Glutamatergic neuron (in vitro differentiated cells): ENCODE results near the gene RAF1. TPM values are rescaled to one million over a fixed set of nuclear protein-coding genes. Genes with fewer than 3 reads are reported as not detected.
"Not testable (repeated sequence)": the region's sequence is repeated elsewhere in the genome, so short reads cannot be mapped to it uniquely, and the experiment has no call there.

ENCODE experiments used
- DNase-seq: peaks from one replicate; pipeline ENCODE4 v3.0.0; 2022
- H3K27ac Mint-ChIP-seq: one replicate; pipeline ENCODE4 v1.8.0; 2020; ENCODE audit warnings: mild to moderate bottlenecking, mixed read lengths, inconsistent platforms; ENCODE audit not compliant: unreplicated experiment
- H3K27me3 Mint-ChIP-seq: one replicate; pipeline ENCODE4 v1.8.0; 2020; ENCODE audit warnings: mild to moderate bottlenecking, moderate library complexity, mixed read lengths, inconsistent platforms; ENCODE audit not compliant: unreplicated experiment
- H3K36me3 Mint-ChIP-seq: one replicate; pipeline ENCODE4 v1.8.0; 2020; ENCODE audit warnings: mild to moderate bottlenecking, mixed read lengths, inconsistent platforms; ENCODE audit not compliant: unreplicated experiment
- H3K4me1 Mint-ChIP-seq: one replicate; pipeline ENCODE4 v1.8.0; 2020; ENCODE audit warnings: mild to moderate bottlenecking, low read depth, mixed read lengths, inconsistent platforms; ENCODE audit not compliant: unreplicated experiment
- H3K4me3 Mint-ChIP-seq: one replicate; pipeline ENCODE4 v1.8.0; 2020; ENCODE audit warnings: mild to moderate bottlenecking, mixed read lengths, inconsistent platforms; ENCODE audit not compliant: unreplicated experiment
- H3K9me3 Mint-ChIP-seq: one replicate; pipeline ENCODE4 v1.8.0; 2020; ENCODE audit warnings: mild to moderate bottlenecking, moderate library complexity, mixed read lengths, inconsistent platforms; ENCODE audit not compliant: unreplicated experiment
- total RNA-seq: library from RNA; stranded (reverse); fragmentation: NEBNext Ultra II Directional; extraction: Animal tissue kit (Norgen Biotek cat#: 25700); gene quantifications from one replicate; pipeline ENCODE4 v1.2.1, GENCODE V29; 2021; ENCODE audit not compliant: unreplicated experiment
- TF ChIP-seq, protein P1 (sequence below): fragments of 200-600 bp; sonication (generic); IDR thresholded peaks from one replicate; pipeline ENCODE4 v1.5.0; 2021; ENCODE audit not compliant: partially characterized antibody, unreplicated experiment

RAF1 gene
- total RNA-seq, 1 donor from 2014 or later = 185 TPM

GRCh38 chr3:12638105-12638504 lies 25.8 kb downstream of the RAF1 start:
- Mint-ChIP-seq H3K27me3 (no peaks in the 10 kb centered on the region), H3K4me1 (peaks cover 9% of the 10 kb centered on the region), H3K4me3 (no peak overlapping the region), H3K36me3 (no peaks in the 10 kb centered on the region), H3K27ac (no peak overlapping the region), H3K9me3 (peaks cover 3% of the 10 kb centered on the region)
- DNase-seq = no peak
- TF ChIP-seq, protein P1, sequence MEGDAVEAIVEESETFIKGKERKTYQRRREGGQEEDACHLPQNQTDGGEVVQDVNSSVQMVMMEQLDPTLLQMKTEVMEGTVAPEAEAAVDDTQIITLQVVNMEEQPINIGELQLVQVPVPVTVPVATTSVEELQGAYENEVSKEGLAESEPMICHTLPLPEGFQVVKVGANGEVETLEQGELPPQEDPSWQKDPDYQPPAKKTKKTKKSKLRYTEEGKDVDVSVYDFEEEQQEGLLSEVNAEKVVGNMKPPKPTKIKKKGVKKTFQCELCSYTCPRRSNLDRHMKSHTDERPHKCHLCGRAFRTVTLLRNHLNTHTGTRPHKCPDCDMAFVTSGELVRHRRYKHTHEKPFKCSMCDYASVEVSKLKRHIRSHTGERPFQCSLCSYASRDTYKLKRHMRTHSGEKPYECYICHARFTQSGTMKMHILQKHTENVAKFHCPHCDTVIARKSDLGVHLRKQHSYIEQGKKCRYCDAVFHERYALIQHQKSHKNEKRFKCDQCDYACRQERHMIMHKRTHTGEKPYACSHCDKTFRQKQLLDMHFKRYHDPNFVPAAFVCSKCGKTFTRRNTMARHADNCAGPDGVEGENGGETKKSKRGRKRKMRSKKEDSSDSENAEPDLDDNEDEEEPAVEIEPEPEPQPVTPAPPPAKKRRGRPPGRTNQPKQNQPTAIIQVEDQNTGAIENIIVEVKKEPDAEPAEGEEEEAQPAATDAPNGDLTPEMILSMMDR = no peak

GRCh38 chr3:12633108-12633507 lies 30.8 kb downstream of the RAF1 start:
- Mint-ChIP-seq H3K4me1 (peaks cover 13% of the 10 kb centered on the region), H3K27ac (no peak overlapping the region), H3K27me3 (no peaks in the 10 kb centered on the region), H3K36me3 (no peaks in the 10 kb centered on the region), H3K4me3 (no peak overlapping the region), H3K9me3 (peaks cover 3% of the 10 kb centered on the region)
- TF ChIP-seq, protein P1 = no peak
- DNase-seq = no peak

GRCh38 chr3:12632523-12632922 lies 31.4 kb downstream of the RAF1 start:
- no peak for DNase-seq
- H3K4me3 Mint-ChIP-seq = no peak overlapping the region
- H3K9me3 Mint-ChIP-seq = peaks cover 2% of the 10 kb centered on the region
- peaks cover 10% of the 10 kb centered on the region for H3K4me1 Mint-ChIP-seq
- TF ChIP-seq, protein P1 = no peak
- no peak overlapping the region for H3K27ac Mint-ChIP-seq
- no peaks in the 10 kb centered on the region for H3K27me3 Mint-ChIP-seq
- H3K36me3 Mint-ChIP-seq = no peaks in the 10 kb centered on the region

GRCh38 chr3:12630843-12631242 lies 33.1 kb downstream of the RAF1 start:
- H3K36me3 Mint-ChIP-seq, DNase-seq, H3K4me3 Mint-ChIP-seq, H3K27ac Mint-ChIP-seq, H3K9me3 Mint-ChIP-seq, H3K4me1 Mint-ChIP-seq, H3K27me3 Mint-ChIP-seq: not testable (repeated sequence)

GRCh38 chr3:12630292-12630691 lies 33.6 kb downstream of the RAF1 start:
- Mint-ChIP-seq H3K4me3 (no peak overlapping the region), H3K4me1 (peaks cover 10% of the 10 kb centered on the region), H3K27me3 (no peaks in the 10 kb centered on the region), H3K36me3 (no peaks in the 10 kb centered on the region), H3K9me3 (peaks cover 2% of the 10 kb centered on the region), H3K27ac (peak overlapping the region; percentile 84)
- TF ChIP-seq, protein P1 = no peak
- no peak for DNase-seq

DNA sequence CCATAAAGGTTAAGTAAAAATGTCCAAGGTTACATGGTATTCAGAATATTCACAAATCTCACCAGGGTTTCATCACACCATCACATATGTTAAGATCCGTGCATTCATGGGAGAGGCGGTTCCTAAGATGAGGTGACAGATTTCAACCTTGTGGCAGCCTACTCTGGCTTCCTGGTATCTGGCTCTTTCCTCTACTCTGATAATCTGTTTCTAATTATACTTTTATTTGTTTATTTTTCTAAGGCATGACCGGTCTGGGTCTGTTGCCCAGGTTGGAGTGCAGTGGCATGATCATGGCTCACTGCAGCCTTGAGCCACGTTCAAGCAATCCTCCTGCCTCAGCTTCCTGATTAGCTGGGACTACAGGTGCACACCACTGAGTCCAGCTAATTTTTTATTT lies 34.4 kb downstream of the RAF1 start:
- peaks cover 10% of the 10 kb centered on the region for H3K4me1 Mint-ChIP-seq
- DNase-seq = no peak
- H3K9me3 Mint-ChIP-seq = peaks cover 2% of the 10 kb centered on the region
- H3K36me3 Mint-ChIP-seq = no peaks in the 10 kb centered on the region
- TF ChIP-seq, protein P1 = no peak
- H3K27ac Mint-ChIP-seq = peak overlapping the region; percentile 73
- no peak overlapping the region for H3K4me3 Mint-ChIP-seq
- no peaks in the 10 kb centered on the region for H3K27me3 Mint-ChIP-seq
